ENCODE results near the gene FBXL16.

The FBXL16 gene

DNA sequence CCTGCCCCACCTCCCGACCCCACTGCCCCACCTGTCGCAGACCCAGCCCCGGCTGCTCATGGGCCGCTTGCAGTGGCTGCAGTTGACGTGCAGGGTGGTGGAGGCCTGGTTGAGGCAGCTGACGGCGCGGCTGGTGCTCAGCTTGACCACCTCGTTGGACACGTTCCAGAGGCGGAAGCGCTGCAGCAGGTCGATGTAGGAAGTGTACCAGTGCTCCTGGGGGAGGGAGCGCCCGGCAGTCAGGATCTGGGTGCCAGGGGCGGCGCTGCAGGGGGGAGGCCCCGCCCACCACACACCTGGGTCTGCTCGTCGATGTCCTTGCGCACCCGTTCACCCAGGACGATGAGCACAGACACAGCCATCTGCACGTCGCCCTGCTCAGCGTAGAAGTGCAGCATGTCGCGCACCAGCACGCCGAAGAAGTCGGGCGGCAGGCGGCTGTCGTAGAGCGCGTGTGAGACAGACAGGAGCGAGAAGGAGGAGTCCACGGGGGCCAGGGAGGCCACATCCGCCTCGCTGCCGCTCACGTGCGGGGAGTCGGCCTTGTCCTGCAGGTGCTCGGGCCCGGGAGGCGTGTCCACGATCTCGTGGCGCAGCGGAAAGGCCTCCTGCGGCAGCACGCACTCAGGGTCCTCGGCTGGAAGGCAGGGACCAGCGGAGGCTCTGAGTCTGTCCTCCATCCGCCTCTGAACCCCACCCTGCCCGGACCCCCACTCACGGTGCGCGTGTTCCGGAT, 20.5 kb downstream of the FBXL16 start:
- no peak for DNase-seq
- Histone ChIP-seq H3K4me3 (ENCODE audit: low read depth, low read length) (peak overlapping the region; percentile 69; the same call in 1 of the 2 replicates), H3K27me3 (no peaks in the 10 kb centered on the region), H3K36me3 (peaks cover 51% of the 10 kb centered on the region), H3K4me1 (peaks cover 12% of the 10 kb centered on the region; the same call in 1 of the 2 replicates), H3K9me3 (no peaks in the 10 kb centered on the region)
- no peak for TF ChIP-seq CTCF (IDR thresholded peaks at IDR 0.05; ENCODE audit: low read depth, low read length)

DNA sequence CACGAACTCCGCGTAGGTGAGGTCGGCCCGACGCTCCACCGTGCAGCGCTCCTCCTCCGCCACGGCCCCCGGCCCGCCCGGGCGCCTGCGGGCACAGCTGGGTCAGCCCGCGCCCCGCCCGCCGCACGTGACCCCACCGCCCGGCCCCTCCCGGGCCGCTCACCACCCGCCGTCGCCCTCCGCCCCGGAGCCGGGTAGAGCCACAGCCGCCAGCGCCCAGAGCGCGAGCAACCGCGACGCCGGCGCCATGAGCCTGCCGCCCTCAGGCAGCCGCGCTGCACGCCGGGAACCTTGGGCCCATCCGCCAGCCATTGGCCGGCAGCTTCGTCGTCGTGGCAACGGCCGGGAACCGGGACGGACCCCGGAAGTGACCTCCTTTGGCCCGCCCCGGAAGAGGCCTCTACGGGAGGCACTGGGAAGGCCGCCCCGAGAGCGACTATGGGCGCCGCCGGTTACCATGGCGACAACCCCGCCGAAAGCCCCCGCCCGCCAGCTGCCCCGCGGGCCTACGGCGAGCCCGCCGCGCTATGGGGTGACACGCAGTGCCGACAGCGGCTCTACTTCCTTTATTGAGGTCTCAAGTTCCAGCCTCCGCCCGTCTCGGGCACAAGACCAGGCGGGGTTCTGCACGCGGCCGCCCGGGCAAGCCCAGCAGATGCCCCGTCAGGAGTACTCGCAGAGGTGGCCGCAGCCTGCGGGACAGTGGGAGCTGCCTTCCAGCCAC, 21.4 kb downstream of the FBXL16 start, which contains the start of gene JMJD8:
TSS of gene JMJD8 (minus strand) at position 264 of the 724 bp plus-strand sequence. CDS start at position 249, 15 bp downstream.
- Histone ChIP-seq H3K4me3 (ENCODE audit: low read depth, low read length) (peak within 1 kb of the TSS; percentile 69), H3K4me1 (peaks cover 12% of the 10 kb centered on the region; the same call in 1 of the 2 replicates), H3K36me3 (peaks cover 51% of the 10 kb centered on the region), H3K9me3 (no peaks in the 10 kb centered on the region), H3K27me3 (no peaks in the 10 kb centered on the region)
- no peak for TF ChIP-seq CTCF (IDR thresholded peaks at IDR 0.05; ENCODE audit: low read depth, low read length)
- peak; percentile 99 for DNase-seq

DNA sequence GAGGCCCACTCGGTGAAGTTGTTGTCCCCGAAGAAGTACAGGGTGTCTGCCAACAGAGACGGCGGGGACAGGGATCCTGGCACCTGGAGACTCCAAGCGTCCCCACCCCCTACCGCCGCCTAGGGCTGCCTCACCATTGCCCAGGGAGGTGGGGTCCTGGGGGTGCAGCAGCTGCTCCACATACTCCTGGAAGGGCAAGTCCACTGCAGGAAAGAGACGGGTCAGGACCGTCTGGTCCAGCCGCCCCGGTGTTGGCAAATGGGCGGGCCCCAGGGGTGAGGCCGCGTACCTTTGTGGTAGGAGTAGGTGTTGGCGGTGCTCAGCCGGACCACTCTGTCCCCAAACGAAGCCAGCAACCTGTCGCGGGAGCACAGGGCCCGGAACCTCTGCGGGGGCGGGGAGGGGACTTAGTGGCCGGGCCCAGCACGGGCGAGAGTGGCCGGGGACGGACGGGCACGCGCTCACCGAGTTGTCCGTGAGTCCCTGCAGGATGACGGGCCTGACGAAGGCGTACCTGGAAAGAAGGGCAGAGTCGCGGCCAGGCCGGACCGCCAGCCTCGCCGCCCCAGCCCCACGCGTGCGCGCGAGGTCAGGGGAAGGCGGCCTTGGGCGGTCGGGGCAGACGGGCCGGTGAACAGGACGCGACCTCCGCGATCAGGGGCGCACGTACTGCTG, 22.1 kb downstream of the FBXL16 start:
- Histone ChIP-seq H3K27me3 (no peaks in the 10 kb centered on the region), H3K4me1 (peaks cover 15% of the 10 kb centered on the region), H3K4me3 (ENCODE audit: low read depth, low read length) (peak overlapping the region; percentile 69), H3K9me3 (no peaks in the 10 kb centered on the region), H3K36me3 (peaks cover 51% of the 10 kb centered on the region)
- no peak for DNase-seq
- TF ChIP-seq CTCF (IDR thresholded peaks at IDR 0.05; ENCODE audit: low read depth, low read length), result no peak

GRCh38 chr16:682493-683395, 22.9 kb downstream of the FBXL16 start:
- no peak for TF ChIP-seq CTCF (IDR thresholded peaks at IDR 0.05; ENCODE audit: low read depth, low read length)
- Histone ChIP-seq H3K4me3 (ENCODE audit: low read depth, low read length) (peak overlapping the region; percentile 69), H3K9me3 (no peaks in the 10 kb centered on the region), H3K36me3 (peaks cover 51% of the 10 kb centered on the region), H3K4me1 (peaks cover 15% of the 10 kb centered on the region), H3K27me3 (no peaks in the 10 kb centered on the region)
- DNase-seq, result no peak

DNA sequence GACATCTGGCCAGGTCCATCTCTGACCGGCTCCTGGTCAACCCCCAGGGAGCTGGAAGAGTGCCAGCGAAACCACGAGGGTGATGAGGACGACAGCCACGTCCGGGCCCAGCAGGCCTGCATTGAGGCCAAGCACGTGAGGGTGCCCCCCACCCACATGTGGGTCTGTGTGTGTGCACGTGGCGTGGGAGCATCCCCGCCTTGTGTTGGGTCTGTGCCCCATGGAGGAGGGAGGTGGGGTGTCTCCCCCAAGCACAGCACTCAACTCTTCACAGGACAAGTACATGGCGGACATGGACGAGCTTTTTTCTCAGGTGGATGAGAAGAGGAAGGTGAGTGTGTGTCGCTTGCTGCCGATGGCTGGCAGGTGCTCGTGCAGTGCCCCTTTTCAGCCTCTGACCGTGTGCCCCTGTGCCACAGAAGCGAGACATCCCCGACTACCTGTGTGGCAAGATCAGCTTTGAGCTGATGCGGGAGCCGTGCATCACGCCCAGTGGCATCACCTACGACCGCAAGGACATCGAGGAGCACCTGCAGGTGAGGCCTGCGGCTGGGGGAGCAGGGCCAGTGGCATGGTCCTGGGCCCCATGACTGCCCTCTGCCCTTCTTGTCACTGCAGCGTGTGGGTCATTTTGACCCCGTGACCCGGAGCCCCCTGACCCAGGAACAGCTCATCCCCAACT, 23.7 kb downstream of the FBXL16 start:
- Histone ChIP-seq H3K4me1 (peaks cover 15% of the 10 kb centered on the region), H3K9me3 (no peaks in the 10 kb centered on the region), H3K27me3 (no peaks in the 10 kb centered on the region), H3K36me3 (peaks cover 48% of the 10 kb centered on the region), H3K4me3 (ENCODE audit: low read depth, low read length) (peak overlapping the region; percentile 91)
- peak; percentile 47 for DNase-seq
- no peak for TF ChIP-seq CTCF (IDR thresholded peaks at IDR 0.05; ENCODE audit: low read depth, low read length)

Data from BE2C (cell line).